ENCODE data around the gene CASP1. TPM values are rescaled to one million over a fixed set of nuclear protein-coding genes. Genes with fewer than 3 reads are reported as not detected.

Gene CASP1
- total RNA-seq, 1 experiment from 2014 or later: not detected

- DNase-seq: no peak
- no peak overlapping the region for H3K23ac ChIP-seq (ENCODE audit: insufficient read length, low read depth, low read length)
- no peak overlapping the region for H2BK20ac ChIP-seq (ENCODE audit: low read depth, low read length, poor library complexity, severe bottlenecking)
- H3K4me2 ChIP-seq (ENCODE audit: insufficient read depth, insufficient read length, low read length): no peak overlapping the region
- H3K4me1 ChIP-seq (ENCODE audit: insufficient read depth, low read length): no peaks in the 10 kb centered on the region
- H4K91ac ChIP-seq (ENCODE audit: insufficient read length, low read depth, low read length): no peak overlapping the region
- no peaks in the 10 kb centered on the region for H3K79me2 ChIP-seq (ENCODE audit: insufficient read depth, low read length)
- Mint-ChIP-seq H3K4me1 (no peaks in the 10 kb centered on the region), H3K9me3 (no peaks in the 10 kb centered on the region; a peak in 2 of 5 replicates), H3K4me3 (no peak overlapping the region), H3K27ac (no peak overlapping the region), H3K27me3 (ENCODE audit: low read depth) (no peaks in the 10 kb centered on the region), H3K36me3 (ENCODE audit: insufficient read depth in 1 of 3, low read depth in 3 of 3) (peaks cover 2 to 5% (median 4%) of the 10 kb centered on the region in 3 experiments; a peak in 4 of 7 replicates)
- H3K27me3 ChIP-seq (ENCODE audit: insufficient read depth, low read length): no peaks in the 10 kb centered on the region
- H3K9me3 ChIP-seq (ENCODE audit: control insufficient read depth, low read depth, low read length): no peaks in the 10 kb centered on the region
- no CpG with 5 or more reads among the region's 3 CpGs for WGBS (ENCODE audit: extremely low coverage, insufficient read length, low lambda C conversion rate)
- no peak overlapping the region for H4K5ac ChIP-seq (ENCODE audit: insufficient read length, low read depth, low read length)
- H3K79me1 ChIP-seq (ENCODE audit: insufficient read depth, low read depth, low read length, poor library complexity, severe bottlenecking): no peaks in the 10 kb centered on the region
- no peak overlapping the region for H3K27ac ChIP-seq (ENCODE audit: insufficient read length, low read depth, low read length)
- no peak overlapping the region for H2BK120ac ChIP-seq (ENCODE audit: low read depth, low read length, poor library complexity, severe bottlenecking)
- H2BK12ac ChIP-seq (ENCODE audit: insufficient read length, low read depth, low read length): no peak overlapping the region
- H3K23me2 ChIP-seq (ENCODE audit: insufficient read length, low read depth, low read length, poor library complexity, severe bottlenecking): no peaks in the 10 kb centered on the region
- H3K14ac ChIP-seq (ENCODE audit: insufficient read depth, low read length): no peak overlapping the region
- H2BK15ac ChIP-seq (ENCODE audit: low read depth, low read length): no peak overlapping the region
- no peak overlapping the region for H3K18ac ChIP-seq (ENCODE audit: insufficient read length, low read depth, low read length)
- no peak overlapping the region for H4K8ac ChIP-seq (replicated peaks; ENCODE audit: insufficient read length, low read depth, low read length)
- H3K56ac ChIP-seq (ENCODE audit: insufficient read length, low read depth, low read length): no peak overlapping the region
- H4K20me1 ChIP-seq (ENCODE audit: control insufficient read depth, insufficient read depth, insufficient read length): no peaks in the 10 kb centered on the region
- H2BK5ac ChIP-seq (ENCODE audit: insufficient read length, low read length): no peak overlapping the region
- no peak overlapping the region for H2AK5ac ChIP-seq (ENCODE audit: insufficient read length, low read length)
- H3T11ph ChIP-seq (ENCODE audit: low read length): no peak overlapping the region
- H2AFZ ChIP-seq (ENCODE audit: low read length): no peak overlapping the region
- no peak overlapping the region for H3K9ac ChIP-seq (ENCODE audit: extremely low read depth, insufficient read length, low read length)
- TF ChIP-seq CTCF (conservative IDR thresholded peaks at IDR 0.05): no peak
- no peak overlapping the region for H3K4ac ChIP-seq (ENCODE audit: low read depth, low read length)
Observed at GRCh38 chr11:105033343-105033742, 1.6 kb downstream of the CASP1 start.

Measured in H9 (cell line).